ENCODE measurements around the gene KTN1. TPM values are rescaled to one million over a fixed set of nuclear protein-coding genes. Genes with fewer than 3 reads are reported as not detected.

KTN1 gene
- total RNA-seq, 2 experiments from 2014 or later, result 85.1 to 92.3 TPM

GRCh38 chr14:55585854-55586253, 5.8 kb downstream of the KTN1 start:
- Mint-ChIP-seq H3K27me3 (no peaks in the 10 kb centered on the region), H3K4me1 (peaks cover 33% of the 10 kb centered on the region), H3K36me3 (peaks cover 5% of the 10 kb centered on the region), H3K4me3 (no peak overlapping the region), H3K27ac (no peak overlapping the region), H3K9me3 (ENCODE audit: low read depth) (no peaks in the 10 kb centered on the region)
- no peak for DNase-seq
- CTCF ChIA-PET, result no interaction called here
- ATAC-seq, result no peak

DNA sequence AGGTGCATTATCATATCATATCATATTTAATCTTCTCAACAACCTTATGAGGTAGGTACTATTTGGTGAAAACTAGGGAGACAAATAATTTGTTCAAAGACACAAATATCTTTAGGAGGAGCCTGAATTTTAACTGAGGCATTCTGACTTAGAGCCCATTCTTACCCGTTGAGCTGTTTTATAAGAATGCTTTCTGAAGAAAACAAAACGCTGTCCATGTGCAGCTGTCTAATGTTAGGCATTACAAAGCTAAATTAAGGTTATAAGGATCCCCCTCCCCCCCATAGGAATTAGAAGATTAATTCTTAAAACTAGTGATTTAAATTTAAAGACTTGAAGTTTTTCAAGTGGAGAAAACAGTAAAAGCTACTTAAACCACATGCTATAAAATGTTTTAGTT, 6.4 kb downstream of the KTN1 start:
- no peaks in the 10 kb centered on the region for H3K27me3 Mint-ChIP-seq
- no peak for ATAC-seq
- no peaks in the 10 kb centered on the region for H3K9me3 Mint-ChIP-seq (ENCODE audit: low read depth)
- H3K27ac Mint-ChIP-seq, result no peak overlapping the region
- H3K4me1 Mint-ChIP-seq, result peaks cover 28% of the 10 kb centered on the region
- no peak overlapping the region for H3K4me3 Mint-ChIP-seq
- H3K36me3 Mint-ChIP-seq, result peaks cover 5% of the 10 kb centered on the region
- DNase-seq, result no peak
- CTCF ChIA-PET, result no interaction called here

- Mint-ChIP-seq H3K4me1 (peaks cover 27% of the 10 kb centered on the region), H3K4me3 (no peak overlapping the region), H3K27me3 (no peaks in the 10 kb centered on the region), H3K9me3 (ENCODE audit: low read depth) (no peaks in the 10 kb centered on the region), H3K36me3 (peaks cover 10% of the 10 kb centered on the region), H3K27ac (no peak overlapping the region)
- CTCF ChIA-PET, result interaction anchor here (0.6 kb wide), 1 partner anchor 21 kb away, joined by 3 read pairs; no protein-coding TSS in a partner anchor
- ATAC-seq (no peak), DNase-seq (no peak)
These were observed 7.8 kb downstream of the KTN1 start for GRCh38 chr14:55587847-55588246.

- Mint-ChIP-seq H3K9me3 (ENCODE audit: low read depth) (no peaks in the 10 kb centered on the region), H3K27ac (no peak overlapping the region), H3K27me3 (no peaks in the 10 kb centered on the region), H3K4me3 (no peak overlapping the region), H3K4me1 (peaks cover 25% of the 10 kb centered on the region), H3K36me3 (peaks cover 10% of the 10 kb centered on the region)
- ATAC-seq (no peak), DNase-seq (no peak)
- CTCF ChIA-PET, result interaction anchor here (0.6 kb wide), 1 partner anchor 20 kb away, joined by 3 read pairs; no protein-coding TSS in a partner anchor
These were observed 8.3 kb downstream of the KTN1 start for GRCh38 chr14:55588259-55588699.

DNA sequence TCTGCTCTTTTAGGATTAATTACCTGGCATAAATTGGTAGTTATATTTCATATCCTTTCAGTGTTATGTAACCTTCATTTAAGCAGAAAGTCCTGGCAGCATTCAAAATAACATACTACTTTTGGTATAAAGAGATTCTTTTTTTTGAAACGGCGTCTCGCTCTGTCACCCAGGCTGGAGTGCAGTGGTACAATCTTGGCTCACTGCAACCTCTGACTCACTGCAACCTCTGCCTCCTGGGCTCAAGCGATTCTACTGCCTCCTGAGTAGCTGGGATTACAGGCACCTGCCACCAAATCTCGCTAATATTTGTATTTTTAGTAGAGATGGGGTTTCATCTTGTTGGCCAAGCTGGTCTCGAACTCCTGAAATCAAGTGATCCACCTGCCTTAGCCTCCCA, 9.2 kb downstream of the KTN1 start:
- H3K27me3 Mint-ChIP-seq, result no peaks in the 10 kb centered on the region
- H3K36me3 Mint-ChIP-seq, result peaks cover 13% of the 10 kb centered on the region
- ATAC-seq, result no peak
- H3K4me3 Mint-ChIP-seq, result no peak overlapping the region
- DNase-seq, result no peak
- H3K27ac Mint-ChIP-seq, result no peak overlapping the region
- peaks cover 29% of the 10 kb centered on the region for H3K4me1 Mint-ChIP-seq
- CTCF ChIA-PET, result no interaction called here
- H3K9me3 Mint-ChIP-seq (ENCODE audit: low read depth), result no peaks in the 10 kb centered on the region

GRCh38 chr14:55592436-55592835, 12.4 kb downstream of the KTN1 start:
- H3K27me3 Mint-ChIP-seq, result no peaks in the 10 kb centered on the region
- H3K4me3 Mint-ChIP-seq, result no peak overlapping the region
- peaks cover 19% of the 10 kb centered on the region for H3K4me1 Mint-ChIP-seq
- peaks cover 3% of the 10 kb centered on the region for H3K9me3 Mint-ChIP-seq (ENCODE audit: low read depth)
- no peak overlapping the region for H3K27ac Mint-ChIP-seq
- no peak for ATAC-seq
- DNase-seq, result no peak
- CTCF ChIA-PET, result no interaction called here
- peaks cover 22% of the 10 kb centered on the region for H3K36me3 Mint-ChIP-seq

- no peak overlapping the region for H3K27ac Mint-ChIP-seq
- DNase-seq (no peak), ATAC-seq (no peak)
- CTCF ChIA-PET, result no interaction called here
- H3K27me3 Mint-ChIP-seq, result no peaks in the 10 kb centered on the region
- no peak overlapping the region for H3K4me3 Mint-ChIP-seq
- H3K4me1 Mint-ChIP-seq, result peaks cover 16% of the 10 kb centered on the region
- peaks cover 3% of the 10 kb centered on the region for H3K9me3 Mint-ChIP-seq (ENCODE audit: low read depth)
- peaks cover 23% of the 10 kb centered on the region for H3K36me3 Mint-ChIP-seq
These were observed 13.7 kb downstream of the KTN1 start for GRCh38 chr14:55593698-55594097.

DNA sequence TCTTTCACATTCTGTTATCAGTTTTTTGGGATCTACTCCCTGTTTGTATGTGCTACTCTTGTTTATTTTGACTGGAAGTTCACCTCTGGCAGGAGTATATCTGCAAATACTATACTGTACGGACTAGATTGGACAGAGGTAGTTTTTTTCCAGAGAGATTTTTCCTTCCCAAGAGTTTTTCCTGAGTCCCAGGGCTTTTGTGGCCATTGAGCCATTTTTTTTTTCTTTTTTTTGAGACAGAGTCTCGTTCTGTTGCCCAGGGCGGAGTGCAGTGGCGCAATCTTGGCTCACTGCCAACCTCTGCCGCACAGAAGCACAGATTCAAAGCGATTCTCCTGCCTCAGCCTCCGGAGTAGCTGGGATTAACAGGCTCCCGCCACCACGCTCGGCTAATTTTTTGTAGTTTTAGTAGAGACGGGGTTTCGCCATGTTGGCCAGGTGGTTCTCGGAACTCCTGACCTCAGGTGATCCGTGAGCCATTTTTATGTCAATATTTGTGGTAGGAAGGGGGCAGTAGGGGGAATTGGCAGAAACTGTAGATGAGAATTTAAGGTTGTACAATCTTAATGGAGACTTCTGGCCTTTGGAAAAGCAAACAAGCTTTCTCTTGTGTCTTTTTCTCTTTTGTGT, 19.4 kb downstream of the KTN1 start:
- no peak overlapping the region for H3K4me3 Mint-ChIP-seq
- H3K9me3 Mint-ChIP-seq (ENCODE audit: low read depth), result peaks cover 3% of the 10 kb centered on the region
- CTCF ChIA-PET, result no interaction called here
- no peaks in the 10 kb centered on the region for H3K27me3 Mint-ChIP-seq
- H3K4me1 Mint-ChIP-seq, result no peaks in the 10 kb centered on the region
- no peak overlapping the region for H3K27ac Mint-ChIP-seq
- ATAC-seq, result no peak
- peaks cover 24% of the 10 kb centered on the region for H3K36me3 Mint-ChIP-seq
- DNase-seq, result no peak

DNA sequence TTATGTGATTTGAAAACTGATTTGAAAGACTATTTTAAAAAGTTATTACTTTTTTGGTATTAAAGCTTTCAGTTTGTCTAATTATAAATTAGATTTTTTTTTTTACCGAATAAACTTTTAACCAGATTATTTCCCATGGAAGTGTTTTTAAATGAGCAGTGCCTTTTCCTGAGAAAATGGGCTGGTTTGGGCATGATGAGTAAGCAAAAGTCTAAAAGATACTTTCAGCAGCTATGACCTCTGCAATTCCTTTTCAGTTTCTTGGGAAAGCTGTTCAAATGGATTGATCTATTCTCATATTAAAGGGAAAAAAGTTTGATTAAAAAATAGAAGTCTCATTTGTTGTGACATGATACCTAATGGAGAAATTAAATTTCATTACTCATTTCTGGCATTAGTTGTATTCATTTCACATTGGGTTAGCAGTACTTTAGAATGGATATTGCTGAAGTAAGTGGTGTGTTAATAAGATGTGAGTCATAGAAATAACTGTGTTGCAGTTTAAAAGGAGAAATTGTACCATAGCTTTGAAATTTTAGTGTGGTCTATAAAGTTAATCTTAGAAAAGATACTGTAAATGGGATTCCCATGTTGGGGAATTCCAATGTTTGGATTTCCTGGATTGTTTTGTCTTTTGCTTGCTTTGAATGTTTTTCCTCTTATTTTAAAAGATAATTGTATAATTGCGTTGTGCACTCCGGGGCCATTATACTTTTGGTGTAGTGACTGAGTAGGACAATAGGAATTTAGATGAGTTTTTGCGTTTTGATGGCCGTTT, 21.0 kb downstream of the KTN1 start:
- Mint-ChIP-seq H3K4me3 (no peak overlapping the region), H3K9me3 (ENCODE audit: low read depth) (no peaks in the 10 kb centered on the region), H3K4me1 (no peaks in the 10 kb centered on the region), H3K36me3 (peaks cover 22% of the 10 kb centered on the region), H3K27ac (no peak overlapping the region), H3K27me3 (no peaks in the 10 kb centered on the region)
- CTCF ChIA-PET, result no interaction called here
- DNase-seq (no peak), ATAC-seq (no peak)

- Mint-ChIP-seq H3K27me3 (no peaks in the 10 kb centered on the region), H3K27ac (no peak overlapping the region), H3K9me3 (ENCODE audit: low read depth) (no peaks in the 10 kb centered on the region), H3K36me3 (peaks cover 13% of the 10 kb centered on the region), H3K4me1 (peaks cover 2% of the 10 kb centered on the region), H3K4me3 (no peak overlapping the region)
- no peak for DNase-seq
- no peak for ATAC-seq
- CTCF ChIA-PET, result no interaction called here
These were observed 23.5 kb downstream of the KTN1 start for GRCh38 chr14:55603401-55603953.

DNA sequence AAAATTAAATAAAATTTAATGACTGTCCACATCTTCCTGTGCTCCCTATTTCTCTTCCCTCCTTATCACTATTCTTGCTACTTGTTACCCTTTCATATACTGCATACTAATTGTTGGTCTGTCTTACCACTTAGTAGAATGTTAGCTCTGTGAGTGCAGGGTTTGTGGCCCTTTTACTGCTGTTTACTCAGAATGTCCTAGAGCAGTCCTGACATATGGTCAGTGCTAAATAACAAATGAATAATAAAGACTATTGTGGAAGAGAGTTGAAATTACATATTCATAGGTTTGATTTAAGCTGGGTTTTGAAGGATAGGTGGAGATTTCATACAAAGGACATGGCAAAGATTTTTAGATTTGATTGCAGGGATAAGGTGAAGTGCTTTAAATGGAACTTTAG, 24.5 kb downstream of the KTN1 start:
- H3K27me3 Mint-ChIP-seq, result no peaks in the 10 kb centered on the region
- peaks cover 2% of the 10 kb centered on the region for H3K4me1 Mint-ChIP-seq
- DNase-seq, result no peak
- no peak overlapping the region for H3K27ac Mint-ChIP-seq
- no peak overlapping the region for H3K4me3 Mint-ChIP-seq
- CTCF ChIA-PET, result no interaction called here
- no peak for ATAC-seq
- H3K36me3 Mint-ChIP-seq, result peaks cover 8% of the 10 kb centered on the region
- H3K9me3 Mint-ChIP-seq (ENCODE audit: low read depth), result no peaks in the 10 kb centered on the region

DNA sequence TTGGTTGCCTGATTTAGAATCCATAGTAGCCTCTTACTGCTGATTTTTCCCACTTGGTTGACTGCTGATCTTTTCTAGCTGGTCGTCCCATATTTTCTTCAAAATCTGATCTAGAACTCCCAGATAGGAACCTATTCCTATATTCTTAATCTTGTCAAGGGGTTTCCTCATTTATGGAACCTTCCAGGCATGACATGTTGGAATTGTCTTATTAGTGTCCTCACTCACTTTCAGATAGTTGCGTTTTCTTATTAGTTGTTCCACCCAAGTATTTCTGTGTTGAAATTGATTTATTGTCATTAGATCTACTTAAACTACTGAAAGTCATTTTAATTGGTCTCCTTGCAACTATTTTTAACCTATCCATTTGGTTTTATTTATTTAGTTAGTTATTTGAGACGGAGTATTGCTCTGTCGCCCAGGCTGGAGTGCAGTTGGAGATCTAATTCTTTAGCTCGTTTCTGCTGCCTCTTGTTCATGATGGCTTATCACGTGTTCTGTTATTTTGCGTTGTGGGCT, 25.0 kb downstream of the KTN1 start:
- Mint-ChIP-seq H3K4me3 (no peak overlapping the region), H3K27ac (no peak overlapping the region), H3K9me3 (ENCODE audit: low read depth) (no peaks in the 10 kb centered on the region), H3K36me3 (peaks cover 8% of the 10 kb centered on the region), H3K27me3 (no peaks in the 10 kb centered on the region), H3K4me1 (peaks cover 2% of the 10 kb centered on the region)
- ATAC-seq, result no peak
- CTCF ChIA-PET, result interaction anchor here (1.0 kb wide), 1 partner anchor 9 kb away, joined by 4 read pairs; no protein-coding TSS in a partner anchor
- no peak for DNase-seq

GRCh38 chr14:55605793-55606192, 25.8 kb downstream of the KTN1 start:
- no peak for ATAC-seq
- H3K27me3 Mint-ChIP-seq, result no peaks in the 10 kb centered on the region
- CTCF ChIA-PET, result interaction anchor here (1.0 kb wide), 1 partner anchor 10 kb away, joined by 4 read pairs; no protein-coding TSS in a partner anchor

GRCh38 chr14:55607386-55607785, 27.4 kb downstream of the KTN1 start:
- Mint-ChIP-seq H3K27me3 (no peaks in the 10 kb centered on the region), H3K9me3 (ENCODE audit: low read depth) (no peaks in the 10 kb centered on the region), H3K4me3 (no peak overlapping the region), H3K4me1 (peaks cover 2% of the 10 kb centered on the region), H3K27ac (no peak overlapping the region), H3K36me3 (peaks cover 7% of the 10 kb centered on the region)
- DNase-seq (no peak), ATAC-seq (no peak)
- CTCF ChIA-PET, result no interaction called here

More at GRCh38 chr14:55605793-55606192, 25.8 kb downstream of the KTN1 start:
- H3K36me3 Mint-ChIP-seq, result peaks cover 5% of the 10 kb centered on the region
- DNase-seq, result no peak
- H3K4me3 Mint-ChIP-seq, result no peak overlapping the region
- no peak overlapping the region for H3K27ac Mint-ChIP-seq
- H3K9me3 Mint-ChIP-seq (ENCODE audit: low read depth), result no peaks in the 10 kb centered on the region
- H3K4me1 Mint-ChIP-seq, result peaks cover 2% of the 10 kb centered on the region
